C4-2B (cell line): Measurements from ENCODE around the gene PLAAT2.

Experiments used
- CTCF ChIP-seq: fragments of 450-650 bp; conservative IDR thresholded peaks from 2 replicates; pipeline ENCODE4 v1.5.1; 2017; ENCODE audit warnings: mild to moderate bottlenecking
- ZFX ChIP-seq: fragments of 450-650 bp; IDR thresholded peaks from 2 replicates; pipeline ENCODE4 v1.6.1; 2017

DNA sequence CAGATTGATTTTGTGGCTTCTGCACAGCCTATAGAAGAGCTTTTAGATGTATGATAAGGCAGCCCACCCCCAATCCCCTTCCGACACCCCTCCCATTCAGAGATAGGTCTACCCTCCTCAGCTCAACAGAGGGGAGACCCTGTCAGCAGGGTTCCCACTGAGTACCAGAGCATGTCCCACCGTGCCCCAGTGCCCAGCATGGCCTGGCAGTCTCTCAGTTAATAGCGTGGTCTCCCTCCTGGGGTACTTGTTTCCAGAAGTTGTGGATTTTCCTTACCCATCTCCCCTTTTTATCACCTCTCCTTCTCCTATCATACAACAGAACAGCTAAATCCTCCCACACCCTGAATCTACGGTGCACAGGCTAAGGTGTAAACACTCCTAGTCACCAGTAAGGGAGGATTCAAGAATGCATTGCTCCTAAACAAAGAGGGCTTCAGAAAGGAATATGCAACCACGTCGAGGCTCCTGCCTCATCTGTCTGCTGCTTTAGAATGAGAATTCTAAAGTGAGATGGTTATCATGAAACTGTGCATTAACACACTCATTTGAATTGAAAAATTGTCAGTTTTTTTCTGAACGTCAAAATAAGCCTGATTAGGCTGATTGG is 6.7 kb downstream of the PLAAT2 start:
- TF ChIP-seq CTCF (no peak), ZFX (no peak)
